Thoracic aorta (tissue), 2 donors: Measurements from ENCODE around the gene ADAMTS7. TPM values are rescaled to one million over a fixed set of nuclear protein-coding genes. Genes with fewer than 3 reads are reported as not detected.
"Not testable (repeated sequence)": the region's sequence is repeated elsewhere in the genome, so short reads cannot be mapped to it uniquely, and the experiment has no call there.

Experiments used
- ATAC-seq: fragments of 150-250 bp; one replicate; pipeline ENCODE4 v1.8.0; 2017; ENCODE audit warnings: low read depth; ENCODE audit not compliant: insufficient number of reproducible peaks, low FRiP score
- DNase-seq: peaks from one replicate; pipeline ENCODE4 v3.0.0-alpha.2; 2020; ENCODE audit warnings: low spot score
- H3K27ac ChIP-seq, 2 donors: fragments of 200-600 bp; sonication (generic); 1 replicate in 1 of 2; 2 replicates in 1 of 2; pipeline ENCODE4 v1.5.1; 2016; ENCODE audit warnings: mild to moderate bottlenecking in 2 of 2, moderate library complexity in 2 of 2
- H3K27me3 ChIP-seq: fragments of 200-600 bp; sonication (generic); replicated peaks from 2 replicates; pipeline ENCODE4 v1.6.0; 2016; ENCODE audit warnings: mild to moderate bottlenecking; ENCODE audit not compliant: insufficient read depth
- H3K36me3 ChIP-seq: fragments of 200-600 bp; sonication (generic); one replicate; pipeline ENCODE4 v1.5.1; 2016
- H3K4me1 ChIP-seq, 2 donors: fragments of 200-600 bp; sonication (generic); 1 replicate in 1 of 2; 2 replicates in 1 of 2; pipeline versions ENCODE4 v1.5.1 to v1.6.0; 2016; ENCODE audit warnings: low read depth in 2 of 2, mild to moderate bottlenecking in 1 of 2; ENCODE audit not compliant: control insufficient read depth in 1 of 2
- H3K4me3 ChIP-seq: fragments of 200-600 bp; sonication (generic); 2 replicates; pipeline ENCODE4 v1.5.1; 2016; ENCODE audit warnings: mild to moderate bottlenecking
- H3K9me3 ChIP-seq: fragments of 200-600 bp; sonication (generic); 2 replicates; pipeline ENCODE4 v1.5.1; 2016
- CTCF ChIP-seq: fragments of 200-600 bp; sonication (generic); IDR thresholded peaks from one replicate; pipeline ENCODE4 v1.5.1; 2019; ENCODE audit warnings: antibody characterized with exemption
- total RNA-seq, 2 donors: library from RNA; depleted of rRNA; stranded (reverse); fragments of >200 nt; gene quantifications; one replicate each; pipeline versions ENCODE4 v1.1.0 to v1.2.3, GENCODE V29; 2016

Gene ADAMTS7
- total RNA-seq, 2 donors from 2014 or later = 15.6 to 60.2 TPM

DNA sequence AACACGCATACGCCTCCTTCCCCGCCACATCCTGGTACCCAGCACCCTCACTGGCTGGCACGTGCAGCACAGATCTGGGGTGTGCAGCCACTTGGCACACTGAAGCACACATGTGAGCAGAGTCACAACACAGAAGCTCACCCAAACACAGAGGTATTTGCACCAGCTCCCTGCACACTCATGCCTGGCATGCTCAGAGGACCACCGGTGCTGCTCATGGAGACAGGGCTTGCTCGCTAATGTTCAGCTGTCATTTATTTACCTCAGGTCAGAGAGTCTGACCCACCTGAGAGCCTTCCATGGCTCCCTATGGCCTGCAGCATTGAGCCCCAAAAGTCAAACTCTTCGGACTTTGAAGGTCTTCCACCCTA lies 70.4 kb downstream of the ADAMTS7 start:
- no peak overlapping the region for H3K4me3 ChIP-seq
- no peak for ATAC-seq

DNA sequence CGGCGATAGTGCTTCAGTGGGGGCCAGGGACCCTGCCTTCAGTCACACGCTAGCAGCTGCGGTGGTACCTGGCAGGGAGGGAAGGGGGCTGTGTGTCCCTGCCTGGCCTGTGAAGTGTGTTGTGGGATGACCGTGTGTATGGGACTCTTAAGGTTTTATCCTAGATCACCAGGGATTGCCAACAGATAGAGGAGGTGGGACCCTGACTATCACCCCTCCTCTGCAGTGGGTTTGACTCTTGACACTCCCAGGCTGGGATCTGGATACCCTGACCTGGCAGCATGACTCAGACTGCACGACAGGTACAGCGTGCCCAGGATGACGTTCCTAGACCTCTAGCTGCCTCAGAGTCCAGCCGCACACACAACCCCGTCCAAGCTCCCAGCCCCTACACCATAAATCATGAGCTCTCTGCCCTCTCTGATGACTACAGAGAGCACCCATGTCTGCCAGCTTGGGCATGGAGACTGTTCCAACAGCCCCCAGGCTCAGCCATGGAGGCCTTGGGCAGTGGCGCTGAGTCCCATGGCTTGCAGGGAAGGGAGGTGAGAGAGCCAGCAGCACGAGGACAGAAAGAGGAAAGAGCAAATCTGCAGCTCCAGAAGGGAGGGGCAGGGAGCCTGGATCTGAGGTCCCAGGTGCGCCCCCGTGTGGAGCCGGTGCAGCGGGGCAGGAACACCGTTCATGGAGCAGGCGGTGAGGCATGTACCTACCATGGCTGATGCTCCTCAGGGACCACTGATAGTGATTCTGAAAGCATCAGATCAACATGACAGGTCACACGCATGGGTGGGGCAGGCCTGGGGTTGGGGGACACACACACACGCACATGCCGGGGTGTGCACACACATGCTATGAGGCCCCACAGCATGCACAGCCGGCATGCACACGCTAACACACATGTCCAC lies 71.0 kb downstream of the ADAMTS7 start:
- DNase-seq (no peak), ATAC-seq (no peak)
- no peaks in the 10 kb centered on the region for H3K9me3 ChIP-seq
- H3K36me3 ChIP-seq = no peaks in the 10 kb centered on the region
- no peaks in the 10 kb centered on the region for H3K4me1 ChIP-seq
- no peak overlapping the region for H3K27ac ChIP-seq
- H3K4me3 ChIP-seq = no peak overlapping the region
- no peak for TF ChIP-seq CTCF
- H3K27me3 ChIP-seq = no peaks in the 10 kb centered on the region

More for the DNA sequence above, 70.4 kb downstream of the ADAMTS7 start:
- no peak for DNase-seq
- no peak overlapping the region for H3K27ac ChIP-seq
- no peaks in the 10 kb centered on the region for H3K36me3 ChIP-seq
- H3K9me3 ChIP-seq = no peaks in the 10 kb centered on the region
- no peaks in the 10 kb centered on the region for H3K4me1 ChIP-seq
- no peak for TF ChIP-seq CTCF
- H3K27me3 ChIP-seq = no peaks in the 10 kb centered on the region

DNA sequence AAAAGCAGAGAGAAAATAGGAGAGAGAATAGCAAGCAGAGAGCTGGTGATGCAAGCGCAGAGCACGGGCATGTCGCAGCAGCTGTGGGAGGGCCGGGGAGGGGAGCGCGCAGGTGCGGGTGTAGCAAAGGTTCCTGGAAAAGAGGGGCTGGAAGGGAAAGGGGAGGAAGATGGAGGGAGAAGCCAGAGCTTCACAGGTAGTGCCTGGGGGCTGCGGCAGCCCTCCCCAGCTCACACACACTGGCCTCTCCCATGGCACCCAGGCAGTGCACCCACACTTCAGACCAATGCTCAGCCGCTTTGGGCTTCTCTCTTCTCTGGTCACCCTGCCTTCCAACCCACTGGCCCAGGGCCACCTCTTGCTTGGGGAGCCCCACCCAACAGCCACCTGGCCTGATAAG lies 72.1 kb downstream of the ADAMTS7 start:
- H3K4me1 ChIP-seq = no peaks in the 10 kb centered on the region
- no peaks in the 10 kb centered on the region for H3K27me3 ChIP-seq
- H3K4me3 ChIP-seq = no peak overlapping the region
- no peaks in the 10 kb centered on the region for H3K9me3 ChIP-seq
- no peak for TF ChIP-seq CTCF
- no peaks in the 10 kb centered on the region for H3K36me3 ChIP-seq
- ATAC-seq (no peak), DNase-seq (no peak)
- no peak overlapping the region for H3K27ac ChIP-seq

DNA sequence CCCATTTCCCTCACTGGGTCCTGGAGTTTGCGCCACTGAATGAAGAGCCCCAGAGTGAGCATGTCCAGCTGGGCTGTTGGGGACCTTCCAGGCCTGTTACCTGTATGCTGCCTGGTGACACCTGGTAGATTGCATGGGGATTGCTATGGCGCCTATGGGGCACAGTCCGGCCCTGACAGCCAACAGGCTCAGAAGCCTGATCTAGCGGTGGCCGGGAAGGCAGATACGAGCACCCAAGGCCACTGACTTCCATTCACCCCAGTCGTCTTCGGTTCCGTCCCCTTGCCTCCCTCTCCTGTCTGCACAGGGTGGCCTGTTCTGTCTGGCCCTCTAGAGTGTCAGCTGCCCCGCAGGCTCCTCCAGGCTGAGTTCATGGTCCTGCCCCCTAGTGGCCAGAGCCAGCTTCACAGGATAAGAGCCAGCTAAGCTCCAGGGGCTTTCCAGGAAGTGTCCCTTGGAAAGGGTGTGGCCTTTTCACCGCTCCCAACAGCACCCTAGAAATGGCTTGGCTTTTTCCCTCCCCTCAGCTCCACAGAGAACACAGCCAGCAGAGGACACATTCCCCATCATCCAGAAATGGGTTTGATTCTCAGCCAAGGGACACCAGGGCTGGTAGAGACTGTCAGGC lies 73.2 kb downstream of the ADAMTS7 start:
- not testable (repeated sequence) for ATAC-seq, DNase-seq

More for the DNA sequence above, 73.2 kb downstream of the ADAMTS7 start:
- not testable (repeated sequence) for H3K27me3 ChIP-seq, H3K9me3 ChIP-seq, H3K4me1 ChIP-seq, H3K27ac ChIP-seq, H3K4me3 ChIP-seq, H3K36me3 ChIP-seq
- TF ChIP-seq CTCF = peak; percentile 14
